Glutamatergic neuron (in vitro differentiated cells): Measurements from ENCODE around the gene PIGV. TPM values are rescaled to one million over a fixed set of nuclear protein-coding genes. Genes with fewer than 3 reads are reported as not detected.
"Not testable (repeated sequence)": the region's sequence is repeated elsewhere in the genome, so short reads cannot be mapped to it uniquely, and the experiment has no call there.

Experiments
- DNase-seq: peaks from one replicate; pipeline ENCODE4 v3.0.0; 2022
- H3K27ac Mint-ChIP-seq: one replicate; pipeline ENCODE4 v1.8.0; 2020; ENCODE audit warnings: mild to moderate bottlenecking, mixed read lengths, inconsistent platforms; ENCODE audit not compliant: unreplicated experiment
- H3K27me3 Mint-ChIP-seq: one replicate; pipeline ENCODE4 v1.8.0; 2020; ENCODE audit warnings: mild to moderate bottlenecking, moderate library complexity, mixed read lengths, inconsistent platforms; ENCODE audit not compliant: unreplicated experiment
- H3K36me3 Mint-ChIP-seq: one replicate; pipeline ENCODE4 v1.8.0; 2020; ENCODE audit warnings: mild to moderate bottlenecking, mixed read lengths, inconsistent platforms; ENCODE audit not compliant: unreplicated experiment
- H3K4me1 Mint-ChIP-seq: one replicate; pipeline ENCODE4 v1.8.0; 2020; ENCODE audit warnings: mild to moderate bottlenecking, low read depth, mixed read lengths, inconsistent platforms; ENCODE audit not compliant: unreplicated experiment
- H3K4me3 Mint-ChIP-seq: one replicate; pipeline ENCODE4 v1.8.0; 2020; ENCODE audit warnings: mild to moderate bottlenecking, mixed read lengths, inconsistent platforms; ENCODE audit not compliant: unreplicated experiment
- H3K9me3 Mint-ChIP-seq: one replicate; pipeline ENCODE4 v1.8.0; 2020; ENCODE audit warnings: mild to moderate bottlenecking, moderate library complexity, mixed read lengths, inconsistent platforms; ENCODE audit not compliant: unreplicated experiment
- CTCF ChIP-seq: fragments of 200-600 bp; sonication (generic); IDR thresholded peaks from one replicate; pipeline ENCODE4 v1.5.0; 2021; ENCODE audit not compliant: partially characterized antibody, unreplicated experiment
- total RNA-seq: library from RNA; stranded (reverse); fragmentation: NEBNext Ultra II Directional; extraction: Animal tissue kit (Norgen Biotek cat#: 25700); gene quantifications from one replicate; pipeline ENCODE4 v1.2.1, GENCODE V29; 2021; ENCODE audit not compliant: unreplicated experiment

The PIGV gene
- total RNA-seq, 1 donor from 2014 or later, result 6.7 TPM

- no peak for TF ChIP-seq CTCF
- H3K4me1 Mint-ChIP-seq, result no peaks in the 10 kb centered on the region
- no peak overlapping the region for H3K4me3 Mint-ChIP-seq
- H3K27me3 Mint-ChIP-seq, result no peaks in the 10 kb centered on the region
- no peaks in the 10 kb centered on the region for H3K9me3 Mint-ChIP-seq
- no peak overlapping the region for H3K27ac Mint-ChIP-seq
- H3K36me3 Mint-ChIP-seq, result no peaks in the 10 kb centered on the region
- no peak for DNase-seq
Measured at GRCh38 chr1:26844424-26845196, 56.9 kb downstream of the PIGV start.

- H3K4me1 Mint-ChIP-seq, H3K27ac Mint-ChIP-seq, H3K4me3 Mint-ChIP-seq, H3K9me3 Mint-ChIP-seq, H3K36me3 Mint-ChIP-seq, DNase-seq, H3K27me3 Mint-ChIP-seq: not testable (repeated sequence)
Measured at GRCh38 chr1:26847826-26848225, 60.1 kb downstream of the PIGV start.

Other genes starting within 250 kb of the PIGV start
- gene ARID1A, start 91.9 kb upstream of the PIGV start, total RNA-seq, result 187 TPM
- gene ZDHHC18, start 38.7 kb downstream of the PIGV start, total RNA-seq, result 52.6 TPM
- gene SFN, start 75.2 kb downstream of the PIGV start, total RNA-seq, result 0.42 TPM
- gene GPN2, start 102.3 kb downstream of the PIGV start, total RNA-seq, result 21.4 TPM
- 17.3 TPM for gene GPATCH3, start 112.5 kb downstream of the PIGV start, total RNA-seq
- not detected for gene NR0B2, start 126.0 kb downstream of the PIGV start, total RNA-seq
- 53.2 TPM for gene NUDC, start 133.8 kb downstream of the PIGV start, total RNA-seq
- gene KDF1, start 172.5 kb downstream of the PIGV start, total RNA-seq, result 1.2 TPM
- 13.9 TPM for gene TRNP1, start 205.7 kb downstream of the PIGV start, total RNA-seq
- 1.5 TPM for gene TENT5B, start 224.9 kb downstream of the PIGV start, total RNA-seq